Vagina (tissue), 2 donors: ENCODE measurements around the gene EMILIN1. TPM values are rescaled to one million over a fixed set of nuclear protein-coding genes. Genes with fewer than 3 reads are reported as not detected.
A peak's percentile ranks its signal among the peaks of the same experiment; 100 is the strongest.
"Not testable (repeated sequence)": the region's sequence is repeated elsewhere in the genome, so short reads cannot be mapped to it uniquely, and the experiment has no call there.

Source experiments
- DNase-seq, 2 donors: peaks; one replicate each; pipeline ENCODE4 v3.0.0-alpha.2; 2017; ENCODE audit errors: extremely low spot score in 2 of 2
- H3K27ac ChIP-seq: fragments of 200-600 bp; sonication (generic); one replicate; pipeline ENCODE4 v1.5.1; 2019
- H3K27me3 ChIP-seq: fragments of 200-600 bp; sonication (generic); one replicate; pipeline ENCODE4 v1.5.1; 2019
- H3K36me3 ChIP-seq, 2 donors: fragments of 200-600 bp; sonication (generic); one replicate each; pipeline ENCODE4 v1.5.1; 2017 to 2019
- H3K4me1 ChIP-seq: fragments of 200-600 bp; sonication (generic); one replicate; pipeline ENCODE4 v1.5.1; 2019
- H3K4me3 ChIP-seq, 2 donors: fragments of 200-600 bp; sonication (generic); 1 replicate in 1 of 2; 2 replicates in 1 of 2; pipeline ENCODE4 v1.5.1; 2016 to 2019
- H3K9me3 ChIP-seq: fragments of 200-600 bp; sonication (generic); one replicate; pipeline ENCODE4 v1.5.1; 2019
- POLR2A ChIP-seq, 2 donors: fragments of 450-650 bp; IDR thresholded peaks; one replicate each; pipeline ENCODE4 v1.6.1; 2017; ENCODE audit warnings: antibody characterized with exemption in 2 of 2, mild to moderate bottlenecking in 2 of 2, moderate library complexity in 2 of 2
- POLR2AphosphoS5 ChIP-seq, 2 donors: sonication (generic); formaldehyde crosslinking; IDR thresholded peaks; one replicate each; pipeline ENCODE4 v1.9.0; 2017; ENCODE audit warnings: antibody characterized with exemption in 2 of 2, mild to moderate bottlenecking in 2 of 2, low read depth in 1 of 2; ENCODE audit not compliant: insufficient read depth in 1 of 2
- intact Hi-C: fragments of 100-400 bp; cut with DNase I; formaldehyde crosslinking; loops from one replicate; pipeline ENCODE4 v1.15.1; 2023
- total RNA-seq: library from RNA; depleted of rRNA; stranded (reverse); fragments of >200 nt; gene quantifications from one replicate; pipeline ENCODE4 v1.2.3, GENCODE V29; 2016
- TF ChIP-seq, protein P1 (sequence below), 3 experiments: fragments of 450-650 bp in 2 of 3; fragments of 200-600 bp in 1 of 3; sonication (generic) in 1 of 3; IDR thresholded peaks; one replicate each; pipeline ENCODE4 v1.5.1; 2017 to 2019; ENCODE audit warnings: antibody characterized with exemption in 3 of 3, mild to moderate bottlenecking in 2 of 3, moderate library complexity in 2 of 3

The EMILIN1 gene
- total RNA-seq, 1 donor from 2014 or later, result 100 TPM

DNA sequence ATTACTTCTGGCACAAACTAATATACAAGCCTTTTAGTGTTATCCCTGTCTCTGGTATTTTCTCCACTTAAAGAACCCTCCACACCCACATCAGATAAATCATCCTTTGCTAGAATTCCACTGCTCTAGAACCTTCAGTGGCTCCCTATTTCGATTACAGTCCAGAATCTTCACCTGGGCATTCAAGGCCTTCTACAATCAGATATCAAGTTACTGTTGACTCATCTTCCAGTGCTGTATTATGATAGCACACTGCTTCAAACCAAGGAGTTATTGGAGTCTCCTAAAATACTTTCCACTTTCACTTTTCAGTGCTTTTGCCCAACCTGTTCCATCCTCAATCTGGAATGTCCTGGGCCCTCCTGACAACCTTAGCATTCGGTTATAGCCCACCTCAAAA, 37.1 kb downstream of the EMILIN1 start:
- Histone ChIP-seq H3K4me3 (no peak overlapping the region), H3K27ac (no peak overlapping the region), H3K4me1 (peaks cover 13% of the 10 kb centered on the region), H3K36me3 (no peaks in the 10 kb centered on the region), H3K9me3 (no peaks in the 10 kb centered on the region), H3K27me3 (no peaks in the 10 kb centered on the region)
- no peak for DNase-seq
- intact Hi-C loops, result no loop called here
- TF ChIP-seq, protein P1, sequence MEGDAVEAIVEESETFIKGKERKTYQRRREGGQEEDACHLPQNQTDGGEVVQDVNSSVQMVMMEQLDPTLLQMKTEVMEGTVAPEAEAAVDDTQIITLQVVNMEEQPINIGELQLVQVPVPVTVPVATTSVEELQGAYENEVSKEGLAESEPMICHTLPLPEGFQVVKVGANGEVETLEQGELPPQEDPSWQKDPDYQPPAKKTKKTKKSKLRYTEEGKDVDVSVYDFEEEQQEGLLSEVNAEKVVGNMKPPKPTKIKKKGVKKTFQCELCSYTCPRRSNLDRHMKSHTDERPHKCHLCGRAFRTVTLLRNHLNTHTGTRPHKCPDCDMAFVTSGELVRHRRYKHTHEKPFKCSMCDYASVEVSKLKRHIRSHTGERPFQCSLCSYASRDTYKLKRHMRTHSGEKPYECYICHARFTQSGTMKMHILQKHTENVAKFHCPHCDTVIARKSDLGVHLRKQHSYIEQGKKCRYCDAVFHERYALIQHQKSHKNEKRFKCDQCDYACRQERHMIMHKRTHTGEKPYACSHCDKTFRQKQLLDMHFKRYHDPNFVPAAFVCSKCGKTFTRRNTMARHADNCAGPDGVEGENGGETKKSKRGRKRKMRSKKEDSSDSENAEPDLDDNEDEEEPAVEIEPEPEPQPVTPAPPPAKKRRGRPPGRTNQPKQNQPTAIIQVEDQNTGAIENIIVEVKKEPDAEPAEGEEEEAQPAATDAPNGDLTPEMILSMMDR (IDR thresholded peaks at IDR 0.05), result no peak
- TF ChIP-seq POLR2A (IDR thresholded peaks at IDR 0.05) (no peak), POLR2AphosphoS5 (IDR thresholded peaks at IDR 0.05; ENCODE audit: insufficient read depth in 1 of 2, low read depth in 1 of 2) (no peak)

DNA sequence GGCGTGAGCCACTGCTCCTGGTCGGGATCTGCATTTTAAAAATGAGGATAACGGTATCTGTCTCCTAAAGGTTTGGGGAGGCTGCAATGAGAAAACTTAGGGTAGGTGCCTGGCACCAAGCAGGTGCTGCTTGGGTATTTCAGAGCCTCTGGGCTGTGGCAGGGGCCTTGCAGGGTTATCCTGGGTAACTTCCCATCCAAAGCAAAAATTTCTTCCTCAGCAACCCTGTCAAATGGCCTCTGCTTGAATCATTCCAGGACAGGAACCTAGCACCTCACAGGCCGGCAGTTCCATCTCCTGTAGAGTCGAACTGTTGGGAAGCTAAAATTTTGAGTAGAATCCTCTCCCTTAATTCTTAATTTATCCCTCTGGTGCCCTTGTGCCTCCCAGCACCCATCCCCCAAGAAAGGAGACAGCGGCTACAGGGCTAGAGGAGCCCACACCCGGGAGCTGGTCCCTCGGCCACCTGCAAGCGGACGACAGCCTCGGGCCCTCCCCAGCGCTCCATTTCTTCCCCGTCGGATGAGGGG, 39.6 kb downstream of the EMILIN1 start:
- H3K4me1 ChIP-seq, result peaks cover 13% of the 10 kb centered on the region
- H3K36me3 ChIP-seq, result no peaks in the 10 kb centered on the region
- DNase-seq, result no peak
- H3K4me3 ChIP-seq, result peak overlapping the region; percentile 37 to 67
- no peaks in the 10 kb centered on the region for H3K9me3 ChIP-seq
- TF ChIP-seq, protein P1 (IDR thresholded peaks at IDR 0.05), result no peak
- TF ChIP-seq POLR2A (IDR thresholded peaks at IDR 0.05), result no peak
- intact Hi-C loops, result no loop called here
- H3K27ac ChIP-seq, result no peak overlapping the region
- no peaks in the 10 kb centered on the region for H3K27me3 ChIP-seq

DNA sequence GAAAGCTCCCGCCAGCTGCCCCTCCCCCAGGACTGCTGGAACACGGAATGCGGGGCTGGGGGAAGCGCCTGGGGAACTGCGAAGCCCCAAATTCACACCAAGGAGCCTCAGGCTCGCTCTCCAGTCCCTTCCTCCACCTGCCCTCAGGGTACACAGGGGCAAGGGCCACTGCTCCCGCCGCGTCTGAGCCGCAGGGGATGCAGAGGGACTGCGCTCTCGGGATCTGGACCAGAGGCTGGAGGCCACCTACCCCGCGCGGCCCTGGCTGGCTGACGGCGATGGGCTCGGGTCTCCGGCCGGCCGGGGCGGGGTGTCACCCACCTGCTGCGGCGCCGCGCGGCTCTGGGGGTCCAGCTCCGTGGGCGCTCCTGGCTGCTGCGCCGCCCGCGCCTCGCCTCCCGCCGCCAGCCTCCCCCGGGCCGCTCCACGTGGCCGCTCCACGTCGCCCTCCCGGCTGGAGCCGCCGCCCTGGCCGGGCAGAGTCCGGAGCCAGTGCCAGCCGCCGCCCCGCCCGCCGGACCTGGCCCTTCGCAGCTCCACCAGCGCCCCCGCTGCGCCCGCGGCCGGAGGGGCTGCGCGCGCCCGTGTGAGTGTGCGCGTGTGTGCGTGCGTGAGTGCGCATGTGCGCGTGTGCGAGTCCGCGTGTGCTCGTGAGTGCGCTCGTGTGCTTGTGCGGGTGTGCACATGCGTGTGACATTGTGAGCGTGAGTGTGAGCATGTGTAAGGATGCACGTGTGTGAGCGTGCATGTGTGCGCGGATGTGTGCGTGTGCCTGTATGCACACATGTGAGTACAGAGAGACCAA, 40.3 kb downstream of the EMILIN1 start, which contains the start of gene CGREF1:
TSS of gene CGREF1 (minus strand) at position 604 of the 805 bp plus-strand sequence. CDS start 14,762 bp downstream, outside the sequence.
- H3K9me3 ChIP-seq, result no peaks in the 10 kb centered on the region
- H3K4me1 ChIP-seq, result peaks cover 13% of the 10 kb centered on the region
- no peak for DNase-seq
- H3K27ac ChIP-seq, result no peak within 1 kb of the TSS
- no peaks in the 10 kb centered on the region for H3K36me3 ChIP-seq
- peak within 1 kb of the TSS; percentile 37 to 67 for H3K4me3 ChIP-seq
- no peak for TF ChIP-seq POLR2A (IDR thresholded peaks at IDR 0.05)
- TF ChIP-seq, protein P1 (IDR thresholded peaks at IDR 0.05), result no peak
- TF ChIP-seq POLR2AphosphoS5 (IDR thresholded peaks at IDR 0.05; ENCODE audit: insufficient read depth in 1 of 2, low read depth in 1 of 2), result no peak
- intact Hi-C loops, result no loop called here
- H3K27me3 ChIP-seq, result no peaks in the 10 kb centered on the region

- H3K4me3 ChIP-seq, result peak overlapping the region; percentile 37 to 67
- not testable (repeated sequence) for DNase-seq, H3K36me3 ChIP-seq
These were observed 40.9 kb downstream of the EMILIN1 start for GRCh38 chr2:27119330-27119670.

DNA sequence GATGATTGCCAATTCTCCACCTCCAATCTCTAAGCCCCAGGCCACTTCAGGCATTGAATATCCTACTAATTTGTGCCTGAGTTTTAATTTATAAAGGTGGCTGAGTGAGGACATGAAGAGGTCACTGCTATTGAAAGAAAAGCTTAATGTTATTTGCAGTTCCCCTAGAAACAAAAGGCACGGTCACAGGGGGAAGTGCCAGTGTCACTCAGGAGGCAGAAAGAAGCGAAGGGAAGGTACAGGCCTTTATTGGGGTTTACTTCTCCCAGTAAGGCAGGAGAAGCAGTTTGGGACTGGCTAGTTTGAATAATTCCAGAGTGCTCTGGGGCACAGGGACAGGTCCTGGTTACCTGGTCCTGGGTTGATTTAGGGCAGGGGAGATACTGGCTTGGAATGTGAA, 43.5 kb downstream of the EMILIN1 start:
- no peaks in the 10 kb centered on the region for H3K27me3 ChIP-seq
- no peaks in the 10 kb centered on the region for H3K36me3 ChIP-seq
- H3K4me1 ChIP-seq, result peaks cover 13% of the 10 kb centered on the region
- no peak overlapping the region for H3K27ac ChIP-seq
- no peaks in the 10 kb centered on the region for H3K9me3 ChIP-seq
- H3K4me3 ChIP-seq, result no peak overlapping the region
- TF ChIP-seq POLR2AphosphoS5 (IDR thresholded peaks at IDR 0.05; ENCODE audit: insufficient read depth in 1 of 2, low read depth in 1 of 2) (no peak), POLR2A (IDR thresholded peaks at IDR 0.05) (no peak)
- TF ChIP-seq, protein P1 (IDR thresholded peaks at IDR 0.05), result no peak
- no peak for DNase-seq
- intact Hi-C loops, result no loop called here

More at GRCh38 chr2:27119330-27119670, 40.9 kb downstream of the EMILIN1 start:
- peaks cover 13% of the 10 kb centered on the region for H3K4me1 ChIP-seq
- H3K27me3 ChIP-seq, H3K27ac ChIP-seq, H3K9me3 ChIP-seq, intact Hi-C loops: not testable (repeated sequence)
